Gastrocnemius medialis (tissue), 4 donors: ENCODE results near the gene KCTD3. TPM values are rescaled to one million over a fixed set of nuclear protein-coding genes. Genes with fewer than 3 reads are reported as not detected.

ENCODE experiments used
- ATAC-seq, 2 donors: fragments of 150-250 bp; one replicate each; pipeline ENCODE4 v1.9.1; 2016
- DNase-seq, 2 donors: peaks; one replicate each; pipeline ENCODE4 v3.0.0-alpha.2; 2019
- H3K27ac ChIP-seq, 4 donors: fragments of 200-600 bp; sonication (generic); 1 replicate in 1 of 4; 2 replicates in 3 of 4; pipeline ENCODE4 v1.5.1; 2016 to 2018; ENCODE audit warnings: mild to moderate bottlenecking in 2 of 4, moderate library complexity in 1 of 4
- H3K27me3 ChIP-seq, 3 donors: fragments of 200-600 bp; sonication (generic) in 2 of 3; 1 replicate in 1 of 3; 2 replicates in 2 of 3; pipeline versions ENCODE4 v1.5.1 to v1.6.0; 2016 to 2019; ENCODE audit warnings: mild to moderate bottlenecking in 1 of 3, moderate library complexity in 1 of 3
- H3K36me3 ChIP-seq, 2 donors: fragments of 200-600 bp; sonication (generic) in 1 of 2; one replicate each; pipeline ENCODE4 v1.5.1; 2017 to 2018
- H3K4me1 ChIP-seq, 2 donors: fragments of 200-600 bp; sonication (generic) in 1 of 2; one replicate each; pipeline ENCODE4 v1.5.1; 2016 to 2017; ENCODE audit warnings: mild to moderate bottlenecking in 2 of 2
- H3K4me3 ChIP-seq, 4 donors: fragments of 200-600 bp; sonication (generic) in 3 of 4; 1 replicate in 1 of 4; 2 replicates in 3 of 4; pipeline ENCODE4 v1.5.1; 2016 to 2019; ENCODE audit warnings: mild to moderate bottlenecking in 2 of 4
- H3K9me3 ChIP-seq, 3 donors: fragments of 200-600 bp; sonication (generic) in 2 of 3; 1 replicate in 1 of 3; 2 replicates in 2 of 3; pipeline ENCODE4 v1.5.1; 2016 to 2019
- CTCF ChIP-seq, 5 experiments: fragments of 450-650 bp in 3 of 5; fragments of 200-600 bp in 2 of 5; sonication (generic) in 2 of 5; IDR thresholded peaks in 4 of 5; conservative IDR thresholded peaks in 1 of 5; 1 replicate in 4 of 5; 2 replicates in 1 of 5; pipeline ENCODE4 v1.5.1; 2016 to 2019; ENCODE audit warnings: antibody characterized with exemption in 5 of 5, mild to moderate bottlenecking in 3 of 5, moderate library complexity in 3 of 5
- POLR2A ChIP-seq, 2 donors: fragments of 450-650 bp; IDR thresholded peaks; one replicate each; pipeline ENCODE4 v1.6.1; 2017; ENCODE audit warnings: antibody characterized with exemption in 2 of 2, mild to moderate bottlenecking in 2 of 2, moderate library complexity in 2 of 2
- in situ Hi-C, 4 donors: fragments of 200-750 bp; cut with MboI; loops; one replicate each; pipeline versions ENCODE4 v1.15.0 to v1.8.0; 2017; ENCODE audit warnings: low sequenced_read_pairs in 4 of 4
- intact Hi-C: fragments of 100-400 bp; cut with DNase I; formaldehyde crosslinking; loops from one replicate; pipeline ENCODE4 v1.15.1; 2023; ENCODE audit warnings: low total_unique reads
- total RNA-seq, 4 donors: library from RNA; depleted of rRNA; stranded (reverse); fragments of >200 nt; gene quantifications; one replicate each; pipeline versions ENCODE4 v1.1.0 to v1.2.3, GENCODE V29; 2016

Gene KCTD3
- total RNA-seq, 4 donors from 2014 or later: 16.6 to 26.7 (median 20.7) TPM

GRCh38 chr1:215636258-215636965 lies 69.3 kb downstream of the KCTD3 start:
- in situ Hi-C loops (no loop called here), intact Hi-C loops (no loop called here)
- Histone ChIP-seq H3K36me3 (no peaks in the 10 kb centered on the region), H3K4me1 (no peaks in the 10 kb centered on the region), H3K27me3 (peaks cover 0 to 8% (median 0%) of the 10 kb centered on the region in 3 donors), H3K4me3 (no peak overlapping the region), H3K27ac (peak overlapping the region; percentile 23 to 52 (median 48)), H3K9me3 (no peaks in the 10 kb centered on the region)
- DNase-seq (peak in 1 of 2 donors; percentile 38), ATAC-seq (peak; percentile 78 to 87)
- no peak for TF ChIP-seq CTCF (IDR thresholded peaks at IDR 0.05 in 4 of 5, conservative IDR thresholded peaks at IDR 0.05 in 1 of 5)
- TF ChIP-seq POLR2A (IDR thresholded peaks at IDR 0.05): no peak

GRCh38 chr1:215637041-215637573 lies 70.0 kb downstream of the KCTD3 start:
- TF ChIP-seq POLR2A (IDR thresholded peaks at IDR 0.05): no peak
- TF ChIP-seq CTCF (IDR thresholded peaks at IDR 0.05 in 4 of 5, conservative IDR thresholded peaks at IDR 0.05 in 1 of 5): no peak
- Histone ChIP-seq H3K27ac (peak overlapping the region in 3 of 4 donors; percentile 43 to 52 (median 45)), H3K9me3 (no peaks in the 10 kb centered on the region), H3K4me3 (no peak overlapping the region), H3K27me3 (peaks cover 0 to 8% (median 0%) of the 10 kb centered on the region in 3 donors), H3K4me1 (no peaks in the 10 kb centered on the region), H3K36me3 (no peaks in the 10 kb centered on the region)
- in situ Hi-C loops: no loop called here
- DNase-seq (peak in 1 of 2 donors; percentile 34), ATAC-seq (peak; percentile 49 to 56)
- intact Hi-C loops: no loop called here

- Histone ChIP-seq H3K27ac (no peak overlapping the region), H3K9me3 (no peaks in the 10 kb centered on the region), H3K27me3 (peaks cover 0 to 8% (median 0%) of the 10 kb centered on the region in 3 donors), H3K4me1 (no peaks in the 10 kb centered on the region), H3K36me3 (no peaks in the 10 kb centered on the region), H3K4me3 (no peak overlapping the region)
- in situ Hi-C loops (no loop called here), intact Hi-C loops (no loop called here)
- no peak for ATAC-seq
- TF ChIP-seq CTCF (IDR thresholded peaks at IDR 0.05 in 4 of 5, conservative IDR thresholded peaks at IDR 0.05 in 1 of 5): no peak
- TF ChIP-seq POLR2A (IDR thresholded peaks at IDR 0.05): no peak
- DNase-seq: no peak
These were observed 73.5 kb downstream of the KCTD3 start for GRCh38 chr1:215640429-215641148.

GRCh38 chr1:215643592-215644321 lies 76.7 kb downstream of the KCTD3 start:
- no peaks in the 10 kb centered on the region for H3K9me3 ChIP-seq
- H3K4me3 ChIP-seq: no peak overlapping the region
- TF ChIP-seq POLR2A (IDR thresholded peaks at IDR 0.05) (no peak), CTCF (IDR thresholded peaks at IDR 0.05 in 4 of 5, conservative IDR thresholded peaks at IDR 0.05 in 1 of 5) (no peak)
- no peak for DNase-seq
- no peak for ATAC-seq
- intact Hi-C loops: no loop called here
- H3K27me3 ChIP-seq: peaks cover 0 to 3% (median 0%) of the 10 kb centered on the region in 3 donors
- H3K27ac ChIP-seq: no peak overlapping the region
- H3K4me1 ChIP-seq: no peaks in the 10 kb centered on the region
- in situ Hi-C loops: no loop called here
- H3K36me3 ChIP-seq: no peaks in the 10 kb centered on the region
